Activated T-helper 17 cell treated with anti-CD3 and anti-CD28 coated beads, Interleukin-2, amount 50 U/mL, for 72 hours (primary cell): ENCODE results near the gene MYO3A. TPM values are rescaled to one million over a fixed set of nuclear protein-coding genes. Genes with fewer than 3 reads are reported as not detected.
A peak's percentile ranks its signal among the peaks of the same experiment; 100 is the strongest.

Experiments used
- ATAC-seq: fragments of 150-1000 bp; cut with Tn5 transposase; replicated peaks from 2 replicates; pipeline ENCODE4 v1.10.0; 2021; ENCODE audit warnings: mild to moderate bottlenecking, moderate library complexity
- H3K27ac Mint-ChIP-seq: one replicate; pipeline ENCODE4 v1.8.0; 2022; ENCODE audit warnings: mixed read lengths
- H3K27me3 Mint-ChIP-seq: one replicate; pipeline ENCODE4 v1.8.0; 2022; ENCODE audit warnings: mixed read lengths
- H3K36me3 Mint-ChIP-seq: one replicate; pipeline ENCODE4 v1.8.0; 2022; ENCODE audit warnings: low read depth, mild to moderate bottlenecking, mixed read lengths
- H3K4me1 Mint-ChIP-seq: one replicate; pipeline ENCODE4 v1.8.0; 2022; ENCODE audit warnings: mixed read lengths
- H3K4me3 Mint-ChIP-seq: one replicate; pipeline ENCODE4 v1.8.0; 2022; ENCODE audit warnings: mild to moderate bottlenecking, mixed read lengths
- H3K9me3 Mint-ChIP-seq: one replicate; pipeline ENCODE4 v1.8.0; 2022; ENCODE audit warnings: mixed read lengths
- total RNA-seq, 2 donors: library from RNA; stranded (reverse); gene quantifications; one replicate each; pipeline ENCODE4 v1.2.3, GENCODE V29; 2022

The MYO3A gene
- total RNA-seq, 2 donors from 2014 or later = not detected

- peaks cover 85% of the 10 kb centered on the region for H3K27me3 Mint-ChIP-seq
- H3K27ac Mint-ChIP-seq = no peak overlapping the region
- H3K9me3 Mint-ChIP-seq = no peaks in the 10 kb centered on the region
- no peaks in the 10 kb centered on the region for H3K36me3 Mint-ChIP-seq
- ATAC-seq = no peak
- H3K4me3 Mint-ChIP-seq = peak overlapping the region; percentile 69
- H3K4me1 Mint-ChIP-seq = no peaks in the 10 kb centered on the region
These were observed 283.5 kb downstream of the MYO3A start for GRCh38 chr10:26217396-26218086.

DNA sequence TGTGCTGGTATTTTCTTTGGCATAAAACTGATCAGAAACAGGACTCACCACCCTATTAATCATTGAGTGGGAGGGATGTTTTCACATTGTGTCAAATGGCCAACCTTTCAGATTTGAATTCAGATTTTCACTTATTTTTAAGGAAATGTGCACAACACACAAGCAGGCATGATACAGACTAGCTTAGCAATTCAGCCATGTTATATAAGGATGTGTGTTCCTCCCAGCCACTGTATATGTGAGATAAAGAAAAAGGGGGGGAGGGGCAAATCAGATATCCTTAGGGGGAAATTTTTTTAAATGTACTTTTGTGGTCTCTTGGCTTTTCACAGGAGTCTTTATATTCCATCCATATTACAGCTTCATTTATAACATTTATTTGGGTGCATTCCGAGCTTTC lies 285.6 kb downstream of the MYO3A start:
- H3K9me3 Mint-ChIP-seq = no peaks in the 10 kb centered on the region
- H3K4me3 Mint-ChIP-seq = no peak overlapping the region
- no peaks in the 10 kb centered on the region for H3K4me1 Mint-ChIP-seq
- H3K36me3 Mint-ChIP-seq = no peaks in the 10 kb centered on the region
- peaks cover 86% of the 10 kb centered on the region for H3K27me3 Mint-ChIP-seq
- H3K27ac Mint-ChIP-seq = no peak overlapping the region
- no peak for ATAC-seq

- no peaks in the 10 kb centered on the region for H3K36me3 Mint-ChIP-seq
- H3K27me3 Mint-ChIP-seq = peaks cover 84% of the 10 kb centered on the region
- no peak overlapping the region for H3K27ac Mint-ChIP-seq
- no peak for ATAC-seq
- no peak overlapping the region for H3K4me3 Mint-ChIP-seq
- no peaks in the 10 kb centered on the region for H3K4me1 Mint-ChIP-seq
- H3K9me3 Mint-ChIP-seq = no peaks in the 10 kb centered on the region
These were observed 286.9 kb downstream of the MYO3A start for GRCh38 chr10:26220901-26221300.

- Mint-ChIP-seq H3K4me3 (no peak overlapping the region), H3K27ac (no peak overlapping the region), H3K9me3 (no peaks in the 10 kb centered on the region), H3K36me3 (no peaks in the 10 kb centered on the region), H3K4me1 (no peaks in the 10 kb centered on the region), H3K27me3 (peaks cover 82% of the 10 kb centered on the region)
- no peak for ATAC-seq
These were observed 287.5 kb downstream of the MYO3A start for GRCh38 chr10:26221541-26221940.

- no peaks in the 10 kb centered on the region for H3K36me3 Mint-ChIP-seq
These were observed 288.5 kb downstream of the MYO3A start for GRCh38 chr10:26222563-26222962.

DNA sequence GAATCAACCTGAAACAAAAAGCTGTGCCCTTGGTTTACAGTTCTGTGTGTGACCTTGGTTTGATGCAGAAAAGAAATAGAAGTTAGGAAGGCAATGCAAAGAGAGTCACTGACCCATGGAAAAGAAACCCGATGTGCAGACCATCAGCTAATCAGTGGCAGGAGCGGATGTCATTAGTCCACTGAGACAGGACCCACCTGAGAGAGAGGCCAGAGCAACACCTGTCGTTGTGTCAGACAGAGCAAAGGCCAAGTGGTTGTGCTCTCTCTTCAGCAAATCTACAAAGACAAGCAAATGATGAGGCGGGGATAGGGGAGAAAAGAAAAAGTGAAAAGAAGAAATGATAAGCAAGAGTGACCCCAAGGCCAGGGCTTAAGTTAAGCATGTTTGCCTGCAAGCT lies 291.3 kb downstream of the MYO3A start:
- no peaks in the 10 kb centered on the region for H3K9me3 Mint-ChIP-seq
- no peak overlapping the region for H3K4me3 Mint-ChIP-seq
- no peaks in the 10 kb centered on the region for H3K4me1 Mint-ChIP-seq
- no peaks in the 10 kb centered on the region for H3K36me3 Mint-ChIP-seq
- peaks cover 69% of the 10 kb centered on the region for H3K27me3 Mint-ChIP-seq
- H3K27ac Mint-ChIP-seq = no peak overlapping the region
- no peak for ATAC-seq

More at GRCh38 chr10:26222563-26222962, 288.5 kb downstream of the MYO3A start:
- H3K27ac Mint-ChIP-seq = no peak overlapping the region
- ATAC-seq = no peak
- H3K27me3 Mint-ChIP-seq = peaks cover 76% of the 10 kb centered on the region
- H3K9me3 Mint-ChIP-seq = no peaks in the 10 kb centered on the region
- H3K4me1 Mint-ChIP-seq = no peaks in the 10 kb centered on the region
- no peak overlapping the region for H3K4me3 Mint-ChIP-seq

DNA sequence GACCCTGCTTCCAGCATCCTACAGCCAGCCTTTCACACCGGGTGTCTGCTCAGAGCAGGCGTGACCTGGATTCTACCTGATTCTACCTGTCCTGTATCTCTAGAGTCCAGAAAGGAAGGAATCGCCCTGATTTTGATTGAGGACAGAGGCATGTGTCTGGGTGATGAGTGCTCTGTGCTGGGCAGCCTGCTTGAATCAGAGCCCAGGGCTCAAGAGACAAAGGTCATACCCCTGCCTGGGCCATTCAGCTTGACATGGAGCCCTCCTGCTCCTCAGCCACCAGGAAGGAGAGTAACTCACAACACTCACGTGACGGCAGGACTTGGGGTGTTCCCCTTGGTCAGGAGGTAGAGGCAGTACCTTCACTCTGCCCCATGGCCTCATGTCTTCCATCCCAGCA lies 293.8 kb downstream of the MYO3A start:
- Mint-ChIP-seq H3K27me3 (peaks cover 49% of the 10 kb centered on the region), H3K27ac (no peak overlapping the region), H3K36me3 (no peaks in the 10 kb centered on the region), H3K9me3 (no peaks in the 10 kb centered on the region), H3K4me3 (no peak overlapping the region), H3K4me1 (no peaks in the 10 kb centered on the region)
- no peak for ATAC-seq

GRCh38 chr10:26232174-26232573 lies 298.1 kb downstream of the MYO3A start:
- no peak for ATAC-seq
- no peak overlapping the region for H3K27ac Mint-ChIP-seq
- H3K36me3 Mint-ChIP-seq = no peaks in the 10 kb centered on the region
- peaks cover 40% of the 10 kb centered on the region for H3K27me3 Mint-ChIP-seq
- no peaks in the 10 kb centered on the region for H3K4me1 Mint-ChIP-seq
- H3K4me3 Mint-ChIP-seq = no peak overlapping the region
- no peaks in the 10 kb centered on the region for H3K9me3 Mint-ChIP-seq

DNA sequence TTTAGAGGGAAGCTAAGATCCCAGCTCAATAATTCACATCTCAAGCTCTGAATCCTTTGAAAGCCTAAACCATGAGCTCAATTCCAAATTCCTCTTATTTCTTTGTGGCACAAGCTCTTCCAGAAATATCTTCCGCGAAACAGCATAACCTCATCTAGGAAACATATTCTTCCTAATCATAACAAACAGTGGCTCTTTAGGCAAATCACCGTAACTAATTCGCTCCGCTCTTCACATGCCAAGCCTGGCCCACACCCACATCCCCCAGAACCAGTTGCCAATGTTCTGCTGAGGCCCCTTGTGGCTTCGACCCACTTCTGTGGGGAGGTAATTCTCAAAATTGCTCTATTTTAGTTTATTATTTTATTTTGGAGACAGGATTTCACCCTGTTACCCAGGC lies 301.7 kb downstream of the MYO3A start:
- Mint-ChIP-seq H3K27me3 (peaks cover 37% of the 10 kb centered on the region), H3K27ac (no peak overlapping the region), H3K4me3 (no peak overlapping the region), H3K36me3 (no peaks in the 10 kb centered on the region), H3K4me1 (no peaks in the 10 kb centered on the region), H3K9me3 (no peaks in the 10 kb centered on the region)
- ATAC-seq = no peak

GRCh38 chr10:26238378-26238777 lies 304.3 kb downstream of the MYO3A start:
- H3K9me3 Mint-ChIP-seq = no peaks in the 10 kb centered on the region
- H3K4me1 Mint-ChIP-seq = no peaks in the 10 kb centered on the region
- H3K27me3 Mint-ChIP-seq = peaks cover 42% of the 10 kb centered on the region
- H3K27ac Mint-ChIP-seq = no peak overlapping the region
- ATAC-seq = peak; percentile 37
- no peak overlapping the region for H3K4me3 Mint-ChIP-seq
- H3K36me3 Mint-ChIP-seq = no peaks in the 10 kb centered on the region

GRCh38 chr10:26242706-26243350 lies 308.8 kb downstream of the MYO3A start:
- Mint-ChIP-seq H3K4me3 (no peak overlapping the region), H3K27ac (no peak overlapping the region), H3K9me3 (no peaks in the 10 kb centered on the region), H3K27me3 (peaks cover 33% of the 10 kb centered on the region), H3K36me3 (no peaks in the 10 kb centered on the region), H3K4me1 (no peaks in the 10 kb centered on the region)
- ATAC-seq = no peak

GRCh38 chr10:26243351-26243720 lies 309.3 kb downstream of the MYO3A start:
- no peaks in the 10 kb centered on the region for H3K36me3 Mint-ChIP-seq

DNA sequence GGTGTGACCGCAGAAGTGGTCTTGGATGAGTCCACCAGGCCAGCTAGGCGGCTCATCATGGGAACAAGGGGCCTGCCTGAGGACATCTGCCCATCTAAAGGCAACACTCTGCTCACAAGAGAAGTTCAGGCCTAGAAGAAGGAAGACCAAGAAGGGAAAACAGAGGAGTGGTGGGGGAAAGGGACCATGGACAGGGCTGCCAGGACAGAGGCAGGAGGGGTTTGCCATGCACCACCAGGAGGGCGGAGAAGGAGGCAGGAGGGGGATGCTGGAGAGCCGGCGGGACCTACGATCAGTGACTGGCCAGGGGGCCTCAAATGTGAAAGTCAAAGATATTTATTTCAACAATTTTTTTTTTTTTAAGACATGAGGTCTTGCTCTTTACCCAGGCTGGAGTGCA lies 315.7 kb downstream of the MYO3A start:
- Mint-ChIP-seq H3K27ac (no peak overlapping the region), H3K27me3 (peaks cover 14% of the 10 kb centered on the region), H3K9me3 (no peaks in the 10 kb centered on the region), H3K4me1 (no peaks in the 10 kb centered on the region), H3K36me3 (no peaks in the 10 kb centered on the region), H3K4me3 (no peak overlapping the region)
- ATAC-seq = no peak

More at GRCh38 chr10:26243351-26243720, 309.3 kb downstream of the MYO3A start:
- Mint-ChIP-seq H3K27me3 (peaks cover 31% of the 10 kb centered on the region), H3K27ac (no peak overlapping the region), H3K4me3 (no peak overlapping the region), H3K4me1 (no peaks in the 10 kb centered on the region), H3K9me3 (no peaks in the 10 kb centered on the region)
- ATAC-seq = no peak

GRCh38 chr10:26251925-26252324 lies 317.9 kb downstream of the MYO3A start:
- no peak for ATAC-seq
- no peak overlapping the region for H3K27ac Mint-ChIP-seq
- peaks cover 24% of the 10 kb centered on the region for H3K27me3 Mint-ChIP-seq
- no peaks in the 10 kb centered on the region for H3K9me3 Mint-ChIP-seq
- H3K4me3 Mint-ChIP-seq = no peak overlapping the region
- no peaks in the 10 kb centered on the region for H3K36me3 Mint-ChIP-seq
- no peaks in the 10 kb centered on the region for H3K4me1 Mint-ChIP-seq

DNA sequence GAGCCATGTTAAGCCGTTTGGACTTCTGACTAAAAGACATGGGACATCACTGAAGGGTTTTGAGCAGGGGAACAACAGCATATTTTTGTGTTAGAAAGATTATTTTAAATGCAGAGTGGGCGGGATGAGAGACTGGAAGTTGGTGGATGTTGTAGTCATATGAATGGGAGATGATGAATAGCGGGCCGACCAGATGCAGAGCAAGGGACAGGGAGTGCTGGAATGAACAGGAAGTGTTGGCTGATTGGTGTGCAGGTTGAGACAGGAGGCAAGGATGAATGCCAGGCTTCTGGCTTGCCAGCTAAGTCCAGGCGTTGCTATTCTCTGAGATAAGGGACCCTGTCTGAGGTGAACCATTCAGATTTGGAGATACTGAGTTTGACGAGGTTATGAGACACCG lies 320.6 kb downstream of the MYO3A start:
- H3K4me1 Mint-ChIP-seq = no peaks in the 10 kb centered on the region
- no peaks in the 10 kb centered on the region for H3K9me3 Mint-ChIP-seq
- no peak overlapping the region for H3K27ac Mint-ChIP-seq
- peaks cover 30% of the 10 kb centered on the region for H3K27me3 Mint-ChIP-seq
- no peak for ATAC-seq
- no peak overlapping the region for H3K4me3 Mint-ChIP-seq
- H3K36me3 Mint-ChIP-seq = no peaks in the 10 kb centered on the region
